GM21723 (cell line): Measurements from ENCODE around the gene CPA1.

ENCODE experiments used
- ATAC-seq: cut with Tn5 transposase; IDR thresholded peaks from one replicate; pipeline ENCODE4 v1.9.1; 2021; ENCODE audit warnings: mild to moderate bottlenecking, moderate library complexity; ENCODE audit not compliant: unreplicated experiment

CPA1 gene

GRCh38 chr7:130423501-130424037 is 43.3 kb downstream of the CPA1 start:
- no peak for ATAC-seq

- no peak for ATAC-seq
Observed at GRCh38 chr7:130425796-130426195, 45.5 kb downstream of the CPA1 start.

GRCh38 chr7:130426564-130426963 is 46.3 kb downstream of the CPA1 start:
- no peak for ATAC-seq

- no peak for ATAC-seq
Observed at GRCh38 chr7:130429019-130429418, 48.7 kb downstream of the CPA1 start.

- ATAC-seq: no peak
Observed at GRCh38 chr7:130430115-130430514, 49.8 kb downstream of the CPA1 start.

- ATAC-seq: no peak
Observed at GRCh38 chr7:130430841-130431666, 50.8 kb downstream of the CPA1 start.

GRCh38 chr7:130432886-130433285 is 52.6 kb downstream of the CPA1 start:
- ATAC-seq: no peak

GRCh38 chr7:130433301-130433700 is 53.0 kb downstream of the CPA1 start:
- no peak for ATAC-seq

- ATAC-seq: no peak
Observed at GRCh38 chr7:130435311-130435854, 55.1 kb downstream of the CPA1 start.

GRCh38 chr7:130436253-130436652 is 56.0 kb downstream of the CPA1 start:
- no peak for ATAC-seq
